ENCODE results near the gene DCUN1D5. TPM values are rescaled to one million over a fixed set of nuclear protein-coding genes. Genes with fewer than 3 reads are reported as not detected.

The DCUN1D5 gene
- total RNA-seq, 1 donor from 2014 or later, result 32.8 TPM

DNA sequence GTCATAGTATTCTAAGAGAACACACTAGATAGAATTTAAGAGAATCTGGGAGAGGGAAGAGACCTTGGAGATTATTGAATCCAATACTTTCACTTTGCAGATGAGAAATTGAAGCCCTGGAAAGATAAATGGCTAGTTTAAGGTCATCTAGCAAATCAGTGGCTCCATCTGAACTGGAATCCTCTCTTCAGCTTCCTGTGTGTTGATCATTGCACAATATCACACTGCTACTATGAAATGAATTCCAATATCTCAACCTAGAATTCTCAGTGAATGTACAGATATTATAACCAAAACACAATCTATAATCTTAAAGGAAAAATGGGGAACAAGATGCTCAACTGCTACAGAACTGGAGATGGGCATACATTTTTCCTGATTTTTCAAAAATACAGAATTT, 44.1 kb downstream of the DCUN1D5 start:
- TF ChIP-seq, protein P1, sequence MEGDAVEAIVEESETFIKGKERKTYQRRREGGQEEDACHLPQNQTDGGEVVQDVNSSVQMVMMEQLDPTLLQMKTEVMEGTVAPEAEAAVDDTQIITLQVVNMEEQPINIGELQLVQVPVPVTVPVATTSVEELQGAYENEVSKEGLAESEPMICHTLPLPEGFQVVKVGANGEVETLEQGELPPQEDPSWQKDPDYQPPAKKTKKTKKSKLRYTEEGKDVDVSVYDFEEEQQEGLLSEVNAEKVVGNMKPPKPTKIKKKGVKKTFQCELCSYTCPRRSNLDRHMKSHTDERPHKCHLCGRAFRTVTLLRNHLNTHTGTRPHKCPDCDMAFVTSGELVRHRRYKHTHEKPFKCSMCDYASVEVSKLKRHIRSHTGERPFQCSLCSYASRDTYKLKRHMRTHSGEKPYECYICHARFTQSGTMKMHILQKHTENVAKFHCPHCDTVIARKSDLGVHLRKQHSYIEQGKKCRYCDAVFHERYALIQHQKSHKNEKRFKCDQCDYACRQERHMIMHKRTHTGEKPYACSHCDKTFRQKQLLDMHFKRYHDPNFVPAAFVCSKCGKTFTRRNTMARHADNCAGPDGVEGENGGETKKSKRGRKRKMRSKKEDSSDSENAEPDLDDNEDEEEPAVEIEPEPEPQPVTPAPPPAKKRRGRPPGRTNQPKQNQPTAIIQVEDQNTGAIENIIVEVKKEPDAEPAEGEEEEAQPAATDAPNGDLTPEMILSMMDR (conservative IDR thresholded peaks at IDR 0.05), result no peak
- Mint-ChIP-seq H3K9me3 (no peaks in the 10 kb centered on the region), H3K36me3 (no peaks in the 10 kb centered on the region), H3K4me1 (ENCODE audit: unreplicated experiment) (no peaks in the 10 kb centered on the region), H3K27me3 (peaks cover 4% of the 10 kb centered on the region), H3K4me3 (no peak overlapping the region), H3K27ac (no peak overlapping the region)
- DNase-seq (ENCODE audit: extremely low spot score, unreplicated experiment), result no peak

GRCh38 chr11:103043826-103044678, 47.9 kb downstream of the DCUN1D5 start:
- Mint-ChIP-seq H3K9me3 (no peaks in the 10 kb centered on the region), H3K4me1 (ENCODE audit: unreplicated experiment) (no peaks in the 10 kb centered on the region), H3K27me3 (peaks cover 4% of the 10 kb centered on the region), H3K36me3 (no peaks in the 10 kb centered on the region), H3K27ac (no peak overlapping the region), H3K4me3 (no peak overlapping the region)
- TF ChIP-seq, protein P1 (conservative IDR thresholded peaks at IDR 0.05), result no peak
- no peak for DNase-seq (ENCODE audit: extremely low spot score, unreplicated experiment)

- Mint-ChIP-seq H3K4me1 (ENCODE audit: unreplicated experiment) (no peaks in the 10 kb centered on the region), H3K36me3 (no peaks in the 10 kb centered on the region)
Observed at GRCh38 chr11:103042161-103042560, 49.8 kb downstream of the DCUN1D5 start.

DNA sequence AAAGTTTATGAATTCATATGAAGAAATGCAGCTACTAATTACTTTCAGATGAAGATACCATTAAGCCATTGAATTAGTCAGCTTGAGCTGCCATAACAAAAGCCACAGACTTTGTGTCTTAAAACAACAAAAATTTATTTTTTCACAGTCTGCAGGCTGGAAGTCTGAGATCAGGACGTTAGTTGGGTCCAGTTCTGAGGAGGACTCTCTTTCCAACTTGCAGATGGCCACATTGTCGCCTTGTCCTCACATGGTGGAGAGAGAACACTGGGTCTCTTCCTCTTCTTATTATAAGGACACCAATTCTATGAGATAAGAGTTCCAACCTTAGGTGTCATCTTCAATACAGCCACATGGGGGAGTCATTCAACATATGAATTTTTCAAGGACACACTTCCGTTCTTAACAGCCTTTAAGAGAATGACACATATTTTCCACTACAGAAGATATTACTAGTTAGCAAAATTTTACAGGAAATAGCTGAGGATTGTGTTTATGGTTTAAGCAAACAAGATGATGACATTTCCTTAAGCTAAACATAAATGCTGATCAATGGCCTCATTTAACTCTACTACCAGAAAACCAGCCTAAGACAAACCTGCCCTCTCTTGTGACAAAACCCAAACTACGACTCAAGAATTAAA, 56.0 kb downstream of the DCUN1D5 start:
- no peaks in the 10 kb centered on the region for H3K36me3 Mint-ChIP-seq
- no peak for DNase-seq (ENCODE audit: extremely low spot score, unreplicated experiment)
- H3K9me3 Mint-ChIP-seq, result no peaks in the 10 kb centered on the region
- peaks cover 5% of the 10 kb centered on the region for H3K27me3 Mint-ChIP-seq
- H3K4me1 Mint-ChIP-seq (ENCODE audit: unreplicated experiment), result no peaks in the 10 kb centered on the region
- TF ChIP-seq, protein P1 (conservative IDR thresholded peaks at IDR 0.05), result peak; percentile 75
- no peak overlapping the region for H3K27ac Mint-ChIP-seq
- no peak overlapping the region for H3K4me3 Mint-ChIP-seq

More at GRCh38 chr11:103042161-103042560, 49.8 kb downstream of the DCUN1D5 start:
- TF ChIP-seq, protein P1 (conservative IDR thresholded peaks at IDR 0.05), result no peak
- no peak overlapping the region for H3K27ac Mint-ChIP-seq
- H3K27me3 Mint-ChIP-seq, result peaks cover 4% of the 10 kb centered on the region
- H3K9me3 Mint-ChIP-seq, result no peaks in the 10 kb centered on the region
- H3K4me3 Mint-ChIP-seq, result no peak overlapping the region
- DNase-seq (ENCODE audit: extremely low spot score, unreplicated experiment), result no peak

DNA sequence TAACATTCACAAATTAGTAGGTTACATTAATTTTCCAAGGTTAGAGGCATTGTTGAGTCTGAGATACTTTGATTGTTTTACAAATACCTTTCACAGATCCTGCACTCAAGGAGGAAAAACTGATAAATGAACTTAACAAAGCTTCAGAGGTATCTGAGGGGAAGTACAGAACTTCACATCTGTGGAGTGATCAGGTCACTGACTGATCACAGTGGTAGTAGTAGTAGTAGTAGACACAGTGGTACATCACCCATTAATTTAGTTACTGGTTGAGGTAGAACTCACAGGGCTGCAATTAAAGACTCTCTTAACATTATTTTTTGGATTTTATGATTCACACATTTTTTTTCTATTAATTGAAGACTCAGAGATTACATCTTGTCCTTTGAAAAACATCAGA, 56.7 kb downstream of the DCUN1D5 start:
- DNase-seq (ENCODE audit: extremely low spot score, unreplicated experiment), result no peak
- Mint-ChIP-seq H3K9me3 (no peaks in the 10 kb centered on the region), H3K27me3 (peaks cover 5% of the 10 kb centered on the region), H3K4me3 (no peak overlapping the region), H3K27ac (no peak overlapping the region), H3K36me3 (no peaks in the 10 kb centered on the region), H3K4me1 (ENCODE audit: unreplicated experiment) (no peaks in the 10 kb centered on the region)
- TF ChIP-seq, protein P1 (conservative IDR thresholded peaks at IDR 0.05), result no peak

All from type B pancreatic cell (in vitro differentiated cells).